Endothelial cell of umbilical vein (primary cell): Measurements from ENCODE around the gene C6orf132. TPM values are rescaled to one million over a fixed set of nuclear protein-coding genes. Genes with fewer than 3 reads are reported as not detected.

Experiments
- BruUV-seq: library from RNA; stranded (reverse); fragments of 400-500 nt; replicated peaks from 2 replicates; lab custom pipeline; 2021; lab: Mats Ljungman, UMichigan
- CTCF ChIA-PET: fragments of 300-600, 350-600 bp; sonication (Branson Sonifier 250); formaldehyde crosslinking; loops from one replicate; lab custom pipeline; 2021; ENCODE audit warnings: antibody characterized with exemption, inconsistent platforms; lab: Charles Lee
- POLR2A ChIA-PET: fragments of 300-600, 350-600 bp; sonication (Branson Sonifier 250); formaldehyde crosslinking; loops from one replicate; lab custom pipeline; 2021; ENCODE audit warnings: antibody characterized with exemption, inconsistent platforms; lab: Charles Lee
- DNase-seq: peaks from one replicate; pipeline ENCODE4 v3.0.0-alpha.2; 2011; ENCODE audit warnings: low read depth, low spot score
- FAIRE-seq: peaks from 2 replicates; lab custom pipeline; 2011; peaks lifted over from hg19 to GRCh38; lab: Jason Lieb, UNC
- H2AFZ ChIP-seq: 2 replicates; pipeline ENCODE4 v1.6.0; 2012; ENCODE audit warnings: low read depth, low read length, control low read depth, inconsistent platforms
- H3K27ac ChIP-seq: 2 replicates; pipeline ENCODE4 v1.5.1; 2011; ENCODE audit warnings: low read depth, mild to moderate bottlenecking, control low read depth, low read length, moderate library complexity; ENCODE audit not compliant: insufficient read depth
- H3K27me3 ChIP-seq, 2 experiments: 2 replicates each; pipeline versions ENCODE4 v1.6.0 to v1.6.1; 2011; ENCODE audit warnings: low read length in 2 of 2, mixed read lengths in 1 of 2; ENCODE audit not compliant: control insufficient read depth in 2 of 2, insufficient read depth in 2 of 2
- H3K36me3 ChIP-seq, 2 experiments: 2 replicates in 1 of 2; 3 replicates in 1 of 2; pipeline ENCODE4 v1.5.1; 2011; ENCODE audit warnings: low read length in 2 of 2, mild to moderate bottlenecking in 1 of 2, moderate library complexity in 1 of 2; ENCODE audit not compliant: control insufficient read depth in 2 of 2, insufficient read depth in 2 of 2; ENCODE audit errors: extremely low read depth in 1 of 2
- H3K4me1 ChIP-seq: 3 replicates; pipeline ENCODE4 v1.5.1; 2011; ENCODE audit warnings: mild to moderate bottlenecking, low read length; ENCODE audit not compliant: control insufficient read depth, insufficient read depth; ENCODE audit errors: extremely low read depth
- H3K4me2 ChIP-seq: 2 replicates; pipeline ENCODE4 v1.6.1; 2011; ENCODE audit warnings: low read length, control low read depth, mixed read lengths; ENCODE audit not compliant: insufficient read depth
- H3K4me3 ChIP-seq, 3 experiments: fragments of 200-600 bp in 1 of 3; sonication (generic), shearing (Covaris generic) in 1 of 3; replicated peaks in 1 of 3; 2 replicates each; pipeline ENCODE4 v1.5.1; 2011 to 2016; ENCODE audit warnings: control low read depth in 3 of 3, low read length in 3 of 3, mild to moderate bottlenecking in 2 of 3, inconsistent platforms in 1 of 3, low read depth in 1 of 3, moderate library complexity in 1 of 3; ENCODE audit not compliant: insufficient read depth in 1 of 3
- H3K79me2 ChIP-seq: 2 replicates; pipeline ENCODE4 v1.6.0; 2012; ENCODE audit warnings: low read length, inconsistent platforms; ENCODE audit not compliant: control insufficient read depth, insufficient read depth
- H3K9ac ChIP-seq: replicated peaks from 2 replicates; pipeline ENCODE3; 2011; ENCODE audit warnings: low read length, control low read depth; ENCODE audit not compliant: insufficient read depth; ENCODE audit errors: extremely low read depth
- H3K9me1 ChIP-seq: replicated peaks from 3 replicates; pipeline ENCODE4 v1.6.0; 2011; ENCODE audit warnings: mild to moderate bottlenecking, low read length; ENCODE audit not compliant: control insufficient read depth, insufficient read depth; ENCODE audit errors: extremely low read depth
- H3K9me3 ChIP-seq: replicated peaks from 2 replicates; pipeline ENCODE4 v1.5.1; 2012; ENCODE audit warnings: low read length, inconsistent platforms; ENCODE audit not compliant: control insufficient read depth, insufficient read depth
- H4K20me1 ChIP-seq: replicated peaks from 2 replicates; pipeline ENCODE3; 2011; ENCODE audit warnings: mild to moderate bottlenecking, low read length; ENCODE audit not compliant: control insufficient read depth, insufficient read depth; ENCODE audit errors: extremely low read depth
- EZH2 ChIP-seq: IDR thresholded peaks from 2 replicates; pipeline ENCODE4 v1.6.1; 2012; ENCODE audit warnings: borderline replicate concordance, low read depth, mild to moderate bottlenecking, moderate library complexity, low read length, inconsistent platforms; ENCODE audit not compliant: severe bottlenecking
- FOS ChIP-seq: IDR thresholded peaks from 2 replicates; pipeline ENCODE4 v1.6.1; 2011; ENCODE audit warnings: mild to moderate bottlenecking, low read length, moderate library complexity, borderline replicate concordance; ENCODE audit not compliant: insufficient read depth
- GATA2 ChIP-seq: IDR thresholded peaks from 2 replicates; pipeline ENCODE4 v1.7.0; 2011; ENCODE audit warnings: low read depth, mild to moderate bottlenecking, moderate library complexity, mixed read lengths, low read length; ENCODE audit not compliant: insufficient read length, insufficient read depth
- JUN ChIP-seq: IDR thresholded peaks from 2 replicates; pipeline ENCODE4 v1.6.1; 2011; ENCODE audit warnings: borderline replicate concordance, low read depth; ENCODE audit not compliant: insufficient read length, insufficient read depth
- MYC ChIP-seq: IDR thresholded peaks from one replicate; pipeline ENCODE4 v1.6.1; 2011; ENCODE audit warnings: mild to moderate bottlenecking, low read depth, low read length
- POLR2A ChIP-seq: IDR thresholded peaks from 2 replicates; pipeline ENCODE4 v1.6.1; 2012; ENCODE audit warnings: low read depth, mild to moderate bottlenecking, control low read depth, low read length
- POLR2AphosphoS5 ChIP-seq: IDR thresholded peaks from 2 replicates; pipeline ENCODE4 v1.6.1; 2012; ENCODE audit warnings: low read depth, mild to moderate bottlenecking, control low read depth, low read length, moderate library complexity; ENCODE audit not compliant: insufficient read depth
- dilution Hi-C: fragments of 300-500 bp; cut with MboI; formaldehyde crosslinking; loops from one replicate; pipeline ENCODE4 v1.15.0; 2019; ENCODE audit warnings: low sequenced_read_pairs; ENCODE audit not compliant: extremely low pct_ligation_motif_present
- intact Hi-C: fragments of 100-400 bp; cut with micrococcal nuclease; formaldehyde crosslinking; loops from one replicate; pipeline ENCODE4 v1.10.0; 2022
- polyA plus RNA-seq, 4 experiments: library from polyadenylated mRNA; depleted of rRNA in 3 of 4; stranded (reverse) in 3 of 4; unstranded in 1 of 4; fragments of >200 nt; gene quantifications; 2 replicates each; pipeline versions ENCODE4 v1.2.1 to v1.2.3, GENCODE V29; 2011 to 2012; ENCODE audit warnings: missing spikeins in 1 of 4
- total RNA-seq: library from RNA; stranded (reverse); gene quantifications from 2 replicates; pipeline ENCODE4 v1.2.3, GENCODE V29; 2021
- TF ChIP-seq, protein P1 (sequence below), 2 donors: IDR thresholded peaks; 1 replicate in 1 of 2; 2 replicates in 1 of 2; pipeline ENCODE4 v1.5.1; 2011; ENCODE audit warnings: low read length in 2 of 2, mild to moderate bottlenecking in 2 of 2, moderate library complexity in 2 of 2, control low read depth in 1 of 2, inconsistent platforms in 1 of 2, low read depth in 1 of 2; ENCODE audit not compliant: insufficient read depth in 1 of 2; ENCODE audit errors: extremely low read depth in 1 of 2
- TF ChIP-seq, protein P2 (sequence below): IDR thresholded peaks from 2 replicates; pipeline ENCODE4 v1.6.1; 2011; ENCODE audit not compliant: insufficient read depth, insufficient read length

The C6orf132 gene
- total and polyA plus RNA-seq, 2 donors (not counting 3 experiments of a cell fraction or from before 2014, with no cell fraction given): 0.15 to 0.71 TPM

DNA sequence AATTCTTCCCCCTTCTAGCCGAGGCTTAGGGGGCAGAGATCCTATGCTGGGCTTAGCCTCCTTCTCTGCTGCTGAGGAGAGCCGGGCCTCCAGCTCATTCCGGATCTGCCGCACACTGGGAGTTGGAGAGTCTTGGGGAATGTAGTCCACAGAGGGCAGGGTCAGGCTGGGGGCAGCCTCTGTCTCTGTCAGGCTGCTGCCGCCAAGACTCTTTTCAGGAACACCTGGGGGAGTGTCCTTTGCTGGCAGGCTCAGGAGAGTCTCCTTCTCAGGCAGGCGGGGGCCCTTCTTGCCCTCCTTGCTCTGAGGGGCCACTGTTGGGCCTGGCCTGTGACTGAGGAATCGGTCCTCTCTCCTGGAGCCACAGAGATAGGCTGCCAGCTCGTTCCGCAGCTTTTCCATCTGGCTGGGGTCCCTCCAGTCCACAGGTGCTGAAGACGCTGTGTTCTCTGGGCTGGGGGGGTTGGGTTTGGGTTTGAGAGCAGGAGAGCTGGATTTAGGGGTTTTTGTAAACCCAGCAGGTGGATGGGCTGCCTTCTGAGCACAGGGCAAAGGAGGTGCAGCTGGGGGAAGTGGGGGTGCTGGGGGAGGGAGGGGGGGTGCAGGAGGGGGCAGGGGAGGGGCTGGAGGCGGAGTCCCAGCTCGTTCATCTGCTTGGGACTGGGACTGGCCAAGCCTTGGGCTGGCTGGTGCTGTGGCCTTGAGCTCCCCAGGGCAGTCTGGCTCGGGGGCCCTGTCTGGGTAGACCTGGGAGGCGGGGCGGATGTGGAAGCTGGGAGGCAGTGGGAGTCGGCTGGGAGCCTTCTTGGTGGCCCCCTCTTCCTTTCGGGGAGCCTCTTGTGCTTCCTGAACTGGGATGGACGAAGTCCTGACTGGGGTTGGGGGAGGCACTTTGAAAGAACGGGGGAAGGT, 36.1 kb downstream of the C6orf132 start:
- no peak overlapping the region for H2AFZ ChIP-seq
- no peak overlapping the region for H3K9ac ChIP-seq
- no peaks in the 10 kb centered on the region for H3K79me2 ChIP-seq
- POLR2A ChIA-PET: no interaction called here
- TF ChIP-seq JUN: no peak
- TF ChIP-seq POLR2A: no peak
- no peak for TF ChIP-seq FOS
- TF ChIP-seq, protein P1, sequence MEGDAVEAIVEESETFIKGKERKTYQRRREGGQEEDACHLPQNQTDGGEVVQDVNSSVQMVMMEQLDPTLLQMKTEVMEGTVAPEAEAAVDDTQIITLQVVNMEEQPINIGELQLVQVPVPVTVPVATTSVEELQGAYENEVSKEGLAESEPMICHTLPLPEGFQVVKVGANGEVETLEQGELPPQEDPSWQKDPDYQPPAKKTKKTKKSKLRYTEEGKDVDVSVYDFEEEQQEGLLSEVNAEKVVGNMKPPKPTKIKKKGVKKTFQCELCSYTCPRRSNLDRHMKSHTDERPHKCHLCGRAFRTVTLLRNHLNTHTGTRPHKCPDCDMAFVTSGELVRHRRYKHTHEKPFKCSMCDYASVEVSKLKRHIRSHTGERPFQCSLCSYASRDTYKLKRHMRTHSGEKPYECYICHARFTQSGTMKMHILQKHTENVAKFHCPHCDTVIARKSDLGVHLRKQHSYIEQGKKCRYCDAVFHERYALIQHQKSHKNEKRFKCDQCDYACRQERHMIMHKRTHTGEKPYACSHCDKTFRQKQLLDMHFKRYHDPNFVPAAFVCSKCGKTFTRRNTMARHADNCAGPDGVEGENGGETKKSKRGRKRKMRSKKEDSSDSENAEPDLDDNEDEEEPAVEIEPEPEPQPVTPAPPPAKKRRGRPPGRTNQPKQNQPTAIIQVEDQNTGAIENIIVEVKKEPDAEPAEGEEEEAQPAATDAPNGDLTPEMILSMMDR (IDR thresholded peaks at IDR 0.05; ENCODE audit: extremely low read depth in 1 of 2, insufficient read depth in 1 of 2, low read depth in 1 of 2, low read length in 2 of 2): no peak
- TF ChIP-seq, protein P2, sequence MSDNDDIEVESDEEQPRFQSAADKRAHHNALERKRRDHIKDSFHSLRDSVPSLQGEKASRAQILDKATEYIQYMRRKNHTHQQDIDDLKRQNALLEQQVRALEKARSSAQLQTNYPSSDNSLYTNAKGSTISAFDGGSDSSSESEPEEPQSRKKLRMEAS: no peak
- TF ChIP-seq GATA2: no peak
- TF ChIP-seq POLR2AphosphoS5: no peak
- TF ChIP-seq EZH2: no peak
- TF ChIP-seq MYC: no peak
- no peak overlapping the region for H3K4me3 ChIP-seq
- CTCF ChIA-PET: interaction anchor here (1.1 to 3.3 kb wide), 3 partner anchors 23 to 59 kb away, joined by 4 to 31 read pairs (median 6); no protein-coding TSS in a partner anchor
- H3K27me3 ChIP-seq: peaks cover 0 to 1% of the 10 kb centered on the region in 2 experiments
- H3K4me1 ChIP-seq: no peaks in the 10 kb centered on the region
- dilution Hi-C loops (no loop called here), intact Hi-C loops (no loop called here)
- FAIRE-seq (no peak), DNase-seq (no peak)
- no peaks in the 10 kb centered on the region for H3K36me3 ChIP-seq
- H3K27ac ChIP-seq: no peak overlapping the region
- no peak overlapping the region for H3K4me2 ChIP-seq
- BruUV-seq: no TSS peak
- H3K9me1 ChIP-seq: no peaks in the 10 kb centered on the region
- no peaks in the 10 kb centered on the region for H3K9me3 ChIP-seq
- no peaks in the 10 kb centered on the region for H4K20me1 ChIP-seq
